ENCODE results near the gene MEIOB. TPM values are rescaled to one million over a fixed set of nuclear protein-coding genes. Genes with fewer than 3 reads are reported as not detected.

MEIOB gene
- total RNA-seq, 1 experiment from 2014 or later: 0.62 TPM

- H3K36me3 ChIP-seq (ENCODE audit: insufficient read depth, low read length, poor library complexity, severe bottlenecking): no peaks in the 10 kb centered on the region
- TF ChIP-seq EZH2 (IDR thresholded peaks at IDR 0.05; ENCODE audit: borderline replicate concordance, low read depth, low read length, poor library complexity, severe bottlenecking) (no peak), CTCF (conservative IDR thresholded peaks at IDR 0.05; ENCODE audit: low read depth, low read length) (no peak)
- no TSS peak for BruUV-seq (replicated peaks)
- H3K4me1 ChIP-seq (ENCODE audit: insufficient read depth, low read length, poor library complexity, severe bottlenecking): peaks cover 12% of the 10 kb centered on the region
- DNase-seq (ENCODE audit: low spot score): no peak
- no peaks in the 10 kb centered on the region for H3K27me3 ChIP-seq (replicated peaks; ENCODE audit: insufficient read depth, low read depth, low read length, poor library complexity)
- no peak overlapping the region for H3K4me3 ChIP-seq (ENCODE audit: low read depth, low read length, poor library complexity, severe bottlenecking)
- no peaks in the 10 kb centered on the region for H3K9me3 ChIP-seq (ENCODE audit: low read depth, low read length, poor library complexity, severe bottlenecking)
- POLR2A ChIA-PET (ENCODE audit: low non-redundant PET): no interaction called here
- H3K27ac ChIP-seq (ENCODE audit: low read depth, low read length, poor library complexity, severe bottlenecking): no peak overlapping the region
- intact Hi-C loops (cut with micrococcal nuclease; ENCODE audit: unreplicated experiment): no loop called here
- CTCF ChIA-PET: no interaction called here
These were observed 39.0 kb downstream of the MEIOB start for GRCh38 chr16:1832838-1833454.

DNA sequence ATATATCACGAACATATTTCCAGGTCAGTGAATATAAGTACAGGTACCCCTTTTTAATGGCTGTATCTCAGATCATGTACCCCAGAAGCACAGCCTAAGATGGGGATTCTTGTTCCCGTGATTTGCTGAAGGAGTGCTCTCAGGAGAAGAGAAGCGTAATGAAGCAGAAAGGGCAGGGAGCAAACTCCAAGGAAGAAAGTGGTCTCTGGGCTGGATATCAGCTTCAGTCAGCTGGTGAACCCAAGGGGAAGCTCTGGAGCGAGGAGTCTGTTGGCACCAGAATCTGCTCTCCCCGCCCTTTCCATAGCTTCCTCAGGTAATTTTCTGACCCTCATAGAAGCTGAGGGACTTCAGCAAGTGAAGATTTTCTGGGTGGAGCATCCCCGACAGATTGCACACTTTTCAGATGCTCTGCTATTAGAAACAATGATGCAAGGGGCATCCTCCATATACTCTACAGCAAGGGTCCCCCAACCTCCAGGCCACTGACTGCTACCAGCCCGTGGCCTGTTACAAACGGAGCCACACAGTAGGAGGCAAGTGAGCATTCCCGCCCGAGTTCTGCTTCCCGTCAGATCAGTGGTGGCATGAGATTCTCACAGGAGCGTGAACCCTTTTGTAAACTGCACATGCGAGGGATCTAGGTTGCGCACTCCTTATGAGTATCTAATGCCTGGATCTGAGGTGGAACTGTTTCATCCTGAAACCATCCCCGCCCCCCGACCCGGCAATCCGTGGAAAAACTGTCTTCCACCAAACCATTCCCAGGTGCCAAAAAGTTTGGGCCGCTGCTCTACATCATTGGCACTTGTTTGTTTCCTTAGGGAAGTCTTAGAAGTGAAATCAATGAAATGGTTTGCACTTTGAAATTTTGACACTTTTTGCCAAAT lies 40.5 kb downstream of the MEIOB start:
- Histone ChIP-seq H3K27me3 (replicated peaks; ENCODE audit: insufficient read depth, low read depth, low read length, poor library complexity) (no peaks in the 10 kb centered on the region), H3K36me3 (ENCODE audit: insufficient read depth, low read length, poor library complexity, severe bottlenecking) (no peaks in the 10 kb centered on the region), H3K9me3 (ENCODE audit: low read depth, low read length, poor library complexity, severe bottlenecking) (no peaks in the 10 kb centered on the region), H3K4me1 (ENCODE audit: insufficient read depth, low read length, poor library complexity, severe bottlenecking) (peaks cover 12% of the 10 kb centered on the region), H3K4me3 (ENCODE audit: low read depth, low read length, poor library complexity, severe bottlenecking) (no peak overlapping the region), H3K27ac (ENCODE audit: low read depth, low read length, poor library complexity, severe bottlenecking) (no peak overlapping the region)
- TF ChIP-seq CTCF (conservative IDR thresholded peaks at IDR 0.05; ENCODE audit: low read depth, low read length): no peak
- no peak for TF ChIP-seq EZH2 (IDR thresholded peaks at IDR 0.05; ENCODE audit: borderline replicate concordance, low read depth, low read length, poor library complexity, severe bottlenecking)
- intact Hi-C loops (cut with micrococcal nuclease; ENCODE audit: unreplicated experiment): no loop called here
- ChIA-PET POLR2A (ENCODE audit: low non-redundant PET) (no interaction called here), CTCF (no interaction called here)
- no TSS peak for BruUV-seq (replicated peaks)
- no peak for DNase-seq (ENCODE audit: low spot score)

DNA sequence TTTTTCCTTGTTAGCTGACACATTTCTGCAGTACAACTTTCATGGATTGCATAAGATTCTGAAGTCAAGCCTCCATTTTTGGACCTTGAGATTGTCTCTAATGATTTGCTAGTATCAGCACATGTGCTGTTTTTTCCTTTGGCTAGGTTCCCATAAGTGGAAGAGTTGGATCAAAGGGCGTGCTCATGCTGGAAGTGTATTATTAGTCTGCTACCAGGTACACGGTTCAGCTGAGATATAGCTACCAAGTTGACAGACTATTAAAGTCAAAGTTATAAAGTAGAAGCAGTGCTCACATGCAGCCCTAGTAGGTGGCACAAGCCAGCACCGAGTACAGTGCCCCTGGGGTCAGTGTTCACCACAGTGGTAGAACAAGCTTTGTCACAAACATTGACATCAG lies 41.8 kb downstream of the MEIOB start:
- TF ChIP-seq EZH2 (IDR thresholded peaks at IDR 0.05; ENCODE audit: borderline replicate concordance, low read depth, low read length, poor library complexity, severe bottlenecking) (no peak), CTCF (conservative IDR thresholded peaks at IDR 0.05; ENCODE audit: low read depth, low read length) (no peak)
- BruUV-seq (replicated peaks): no TSS peak
- CTCF ChIA-PET: no interaction called here

More for the DNA sequence above, 41.8 kb downstream of the MEIOB start:
- Histone ChIP-seq H3K9me3 (ENCODE audit: low read depth, low read length, poor library complexity, severe bottlenecking) (no peaks in the 10 kb centered on the region), H3K36me3 (ENCODE audit: insufficient read depth, low read length, poor library complexity, severe bottlenecking) (no peaks in the 10 kb centered on the region), H3K4me1 (ENCODE audit: insufficient read depth, low read length, poor library complexity, severe bottlenecking) (peaks cover 12% of the 10 kb centered on the region), H3K4me3 (ENCODE audit: low read depth, low read length, poor library complexity, severe bottlenecking) (no peak overlapping the region), H3K27me3 (replicated peaks; ENCODE audit: insufficient read depth, low read depth, low read length, poor library complexity) (no peaks in the 10 kb centered on the region), H3K27ac (ENCODE audit: low read depth, low read length, poor library complexity, severe bottlenecking) (no peak overlapping the region)
- DNase-seq (ENCODE audit: low spot score): no peak
- POLR2A ChIA-PET (ENCODE audit: low non-redundant PET): no interaction called here
- intact Hi-C loops (cut with micrococcal nuclease; ENCODE audit: unreplicated experiment): no loop called here
